PFSK-1 (cell line): ENCODE measurements around the gene IRF1.

ENCODE experiments used
- FOXP2 ChIP-seq: optimal IDR thresholded peaks from 2 replicates; pipeline ENCODE3; 2011; ENCODE audit warnings: borderline replicate concordance, control low read depth, inconsistent platforms; ENCODE audit not compliant: insufficient read depth; ENCODE audit errors: extremely low read length, extremely low read depth
- POLR2AphosphoS5 ChIP-seq: IDR thresholded peaks from 2 replicates; pipeline ENCODE4 v1.6.1; 2012; ENCODE audit warnings: low read depth, mild to moderate bottlenecking, control low read depth, low read length, moderate library complexity
- REST ChIP-seq, 2 experiments: IDR thresholded peaks; 2 replicates each; pipeline versions ENCODE4 v1.6.1 to v1.8.0; 2011 to 2012; ENCODE audit warnings: low read depth in 2 of 2, low read length in 2 of 2, control low read depth in 1 of 2, inconsistent platforms in 1 of 2, mild to moderate bottlenecking in 1 of 2, moderate library complexity in 1 of 2; ENCODE audit not compliant: insufficient read depth in 1 of 2
- SIN3A ChIP-seq: IDR thresholded peaks from 2 replicates; pipeline ENCODE4 v1.6.1; 2012; ENCODE audit warnings: mild to moderate bottlenecking, low read length, moderate library complexity, borderline replicate concordance; ENCODE audit not compliant: insufficient read depth
- TAF1 ChIP-seq: IDR thresholded peaks from 2 replicates; pipeline ENCODE4 v1.6.1; 2012; ENCODE audit warnings: low read length, control low read depth, borderline replicate concordance; ENCODE audit not compliant: insufficient read depth

DNA sequence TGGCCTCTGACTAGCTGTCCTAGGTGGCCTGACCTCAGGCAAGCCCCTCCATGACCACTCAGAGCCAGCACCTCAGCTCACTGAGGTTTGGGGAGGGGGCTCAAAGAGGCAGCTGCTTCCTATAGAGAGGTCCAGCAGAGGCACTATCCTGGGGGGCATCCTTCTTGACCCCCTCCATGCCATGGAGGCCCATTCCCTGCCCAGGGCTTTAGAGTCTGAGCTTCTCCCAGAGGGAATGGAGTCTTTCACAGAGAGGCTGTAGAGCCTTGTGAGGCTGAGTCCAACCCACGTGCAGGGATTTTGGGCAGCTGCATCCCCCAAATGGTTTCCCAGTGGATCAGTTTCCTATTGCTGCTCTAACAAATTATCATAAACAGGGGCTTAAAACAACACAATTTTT lies 16.9 kb downstream of the IRF1 start:
- no peak for TF ChIP-seq REST (IDR thresholded peaks at IDR 0.05; ENCODE audit: insufficient read depth in 1 of 2, low read depth in 2 of 2, low read length in 2 of 2)
- no peak for TF ChIP-seq POLR2AphosphoS5
- TF ChIP-seq SIN3A: no peak
- no peak for TF ChIP-seq TAF1
- no peak for TF ChIP-seq FOXP2
